Vagina (tissue), 2 donors: ENCODE results near the gene MZT1.

Experiments used
- POLR2A ChIP-seq, 2 donors: fragments of 450-650 bp; IDR thresholded peaks; one replicate each; pipeline ENCODE4 v1.6.1; 2017; ENCODE audit warnings: antibody characterized with exemption in 2 of 2, mild to moderate bottlenecking in 2 of 2, moderate library complexity in 2 of 2
- POLR2AphosphoS5 ChIP-seq, 2 donors: sonication (generic); formaldehyde crosslinking; IDR thresholded peaks; one replicate each; pipeline ENCODE4 v1.9.0; 2017; ENCODE audit warnings: antibody characterized with exemption in 2 of 2, mild to moderate bottlenecking in 2 of 2, low read depth in 1 of 2; ENCODE audit not compliant: insufficient read depth in 1 of 2
- TF ChIP-seq, protein P1 (sequence below), 3 experiments: fragments of 450-650 bp in 2 of 3; fragments of 200-600 bp in 1 of 3; sonication (generic) in 1 of 3; IDR thresholded peaks; one replicate each; pipeline ENCODE4 v1.5.1; 2017 to 2019; ENCODE audit warnings: antibody characterized with exemption in 3 of 3, mild to moderate bottlenecking in 2 of 3, moderate library complexity in 2 of 3

DNA sequence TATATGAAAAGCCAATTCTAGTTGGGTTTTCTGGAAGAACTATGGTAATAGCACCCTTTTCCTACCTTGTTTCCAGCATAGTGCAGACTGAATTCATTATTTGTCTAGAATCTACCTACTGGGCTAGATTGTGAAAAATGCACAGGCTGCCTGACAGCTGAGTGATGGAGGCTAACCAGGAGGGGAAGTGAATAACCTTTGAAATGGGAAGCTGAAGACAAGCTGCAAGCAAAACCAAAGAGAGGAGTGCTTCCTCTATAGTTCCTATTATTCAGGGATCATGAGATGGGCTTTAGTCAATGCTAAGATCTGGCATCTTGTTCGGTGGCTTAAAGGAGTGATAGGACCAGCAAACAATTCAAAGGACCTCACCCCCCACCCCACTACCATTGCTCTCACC, 26.9 kb downstream of the MZT1 start:
- TF ChIP-seq POLR2A (IDR thresholded peaks at IDR 0.05) (no peak), POLR2AphosphoS5 (IDR thresholded peaks at IDR 0.05; ENCODE audit: insufficient read depth in 1 of 2, low read depth in 1 of 2) (no peak)
- TF ChIP-seq, protein P1, sequence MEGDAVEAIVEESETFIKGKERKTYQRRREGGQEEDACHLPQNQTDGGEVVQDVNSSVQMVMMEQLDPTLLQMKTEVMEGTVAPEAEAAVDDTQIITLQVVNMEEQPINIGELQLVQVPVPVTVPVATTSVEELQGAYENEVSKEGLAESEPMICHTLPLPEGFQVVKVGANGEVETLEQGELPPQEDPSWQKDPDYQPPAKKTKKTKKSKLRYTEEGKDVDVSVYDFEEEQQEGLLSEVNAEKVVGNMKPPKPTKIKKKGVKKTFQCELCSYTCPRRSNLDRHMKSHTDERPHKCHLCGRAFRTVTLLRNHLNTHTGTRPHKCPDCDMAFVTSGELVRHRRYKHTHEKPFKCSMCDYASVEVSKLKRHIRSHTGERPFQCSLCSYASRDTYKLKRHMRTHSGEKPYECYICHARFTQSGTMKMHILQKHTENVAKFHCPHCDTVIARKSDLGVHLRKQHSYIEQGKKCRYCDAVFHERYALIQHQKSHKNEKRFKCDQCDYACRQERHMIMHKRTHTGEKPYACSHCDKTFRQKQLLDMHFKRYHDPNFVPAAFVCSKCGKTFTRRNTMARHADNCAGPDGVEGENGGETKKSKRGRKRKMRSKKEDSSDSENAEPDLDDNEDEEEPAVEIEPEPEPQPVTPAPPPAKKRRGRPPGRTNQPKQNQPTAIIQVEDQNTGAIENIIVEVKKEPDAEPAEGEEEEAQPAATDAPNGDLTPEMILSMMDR (IDR thresholded peaks at IDR 0.05): no peak
